ENCODE measurements around the gene MATCAP1.

The MATCAP1 gene

DNA sequence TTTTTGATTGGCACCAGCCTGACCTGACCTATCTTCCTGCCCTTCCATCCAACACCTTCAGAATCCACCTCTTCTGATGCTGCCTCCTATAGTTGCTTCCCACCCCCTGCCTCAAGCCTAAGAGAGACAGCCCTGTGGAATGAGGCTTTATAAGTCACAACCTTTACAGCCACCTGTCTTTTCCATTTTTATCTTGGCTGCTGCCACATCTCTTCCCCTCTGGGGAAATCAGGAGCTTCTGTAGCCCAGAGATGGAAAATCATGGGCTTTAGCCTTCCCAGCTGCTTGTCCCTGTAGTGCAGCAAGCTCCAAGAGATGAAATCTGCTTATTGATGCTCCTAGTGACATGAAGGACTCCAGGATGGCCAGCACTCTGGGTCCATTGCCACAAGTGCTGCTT is 55.3 kb downstream of the MATCAP1 start:
- DNase-seq (ENCODE audit: low read depth): no peak
